Epidermal melanocyte (primary cell): Measurements from ENCODE around the gene ACTR2.
"Not testable (repeated sequence)": the region's sequence is repeated elsewhere in the genome, so short reads cannot be mapped to it uniquely, and the experiment has no call there.

Experiments used
- DNase-seq: peaks from one replicate; pipeline ENCODE4 v3.0.0; 2011; ENCODE audit warnings: low spot score; ENCODE audit not compliant: insufficient read length

The ACTR2 gene

DNA sequence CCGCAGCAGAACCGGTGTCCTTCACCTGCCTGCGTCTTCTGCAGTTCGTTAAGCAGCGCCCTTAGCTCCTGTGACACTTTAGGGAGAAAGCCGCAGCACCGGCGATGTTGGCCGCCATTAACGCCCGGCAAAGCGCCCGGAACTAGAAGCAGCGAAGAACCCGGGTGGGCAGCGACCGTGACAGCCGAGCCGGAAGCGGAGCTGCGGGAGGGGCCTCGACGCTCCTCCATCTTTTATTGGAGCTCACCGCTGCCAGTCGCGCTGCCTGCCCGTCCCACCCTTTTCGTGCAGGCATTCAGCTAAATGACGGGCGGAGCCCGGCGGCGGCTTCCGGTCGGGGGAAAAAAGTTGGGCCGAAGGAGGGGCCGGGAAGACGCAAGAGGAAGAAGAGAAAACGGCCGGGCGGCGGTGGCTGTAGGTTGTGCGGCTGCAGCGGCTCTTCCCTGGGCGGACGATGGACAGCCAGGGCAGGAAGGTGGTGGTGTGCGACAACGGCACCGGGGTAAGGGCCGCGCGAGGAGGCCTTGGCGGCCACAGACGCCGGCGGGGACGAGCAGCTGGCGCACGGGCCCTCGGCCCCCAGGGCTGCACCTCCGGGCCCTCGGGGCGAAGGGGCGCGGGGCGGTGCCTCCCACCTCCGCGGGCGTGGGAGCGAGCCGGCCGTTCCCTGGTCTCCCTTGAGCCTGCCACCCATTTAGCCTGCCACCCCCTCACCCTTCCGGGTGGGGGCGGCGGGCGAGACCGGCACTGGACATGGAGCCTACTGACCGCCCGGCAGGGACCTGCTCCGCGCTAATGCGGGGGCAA lies at the start of gene ACTR2:
Gene ACTR2 (plus strand): TSS at position 376 of the 807 bp plus-strand sequence. CDS start 79 bp downstream, at position 455.
- peak; percentile 71 for DNase-seq

GRCh38 chr2:65182570-65182969 lies 45.1 kb upstream of the ACTR2 start:
- DNase-seq, result no peak

GRCh38 chr2:65183406-65183805 lies 44.2 kb upstream of the ACTR2 start:
- DNase-seq, result not testable (repeated sequence)

GRCh38 chr2:65185012-65185411 lies 42.6 kb upstream of the ACTR2 start:
- no peak for DNase-seq

DNA sequence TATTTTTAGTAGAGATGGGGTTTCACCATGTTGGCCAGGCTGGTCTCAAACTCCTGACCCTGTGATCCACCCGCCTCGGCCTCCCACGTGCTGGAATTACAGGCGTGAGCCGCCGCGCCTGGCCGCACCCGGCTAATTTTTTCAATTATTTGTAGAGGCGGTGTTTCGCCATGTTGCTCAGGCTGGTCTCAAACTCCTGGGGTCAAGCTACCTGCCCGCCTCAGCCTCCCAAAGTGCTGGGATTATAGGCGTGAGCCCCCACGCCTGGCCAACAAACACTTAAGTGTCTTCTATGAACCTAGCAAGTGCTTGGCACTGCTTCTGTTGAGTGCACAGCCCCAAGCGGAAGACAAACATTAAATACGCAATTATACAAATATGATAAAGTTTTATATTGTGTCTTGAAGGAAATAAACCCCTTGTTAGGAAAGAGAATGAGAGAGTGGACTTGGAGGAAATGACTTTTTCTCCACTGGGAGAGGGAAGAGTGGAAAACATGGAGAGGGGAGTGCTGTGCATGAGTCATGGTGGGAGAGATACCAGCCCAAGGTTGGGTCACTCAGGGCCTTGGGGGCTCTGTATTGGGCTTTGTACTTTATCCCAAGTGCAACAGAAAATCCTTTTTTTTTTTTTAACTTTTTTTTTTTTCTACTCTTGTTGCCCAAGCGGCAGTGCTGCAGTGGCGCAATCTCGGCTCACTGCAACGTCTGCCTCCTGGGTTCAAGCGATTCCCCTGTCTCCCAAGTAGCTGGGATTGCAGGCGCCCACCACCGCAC lies 41.4 kb upstream of the ACTR2 start:
- DNase-seq, result no peak

DNA sequence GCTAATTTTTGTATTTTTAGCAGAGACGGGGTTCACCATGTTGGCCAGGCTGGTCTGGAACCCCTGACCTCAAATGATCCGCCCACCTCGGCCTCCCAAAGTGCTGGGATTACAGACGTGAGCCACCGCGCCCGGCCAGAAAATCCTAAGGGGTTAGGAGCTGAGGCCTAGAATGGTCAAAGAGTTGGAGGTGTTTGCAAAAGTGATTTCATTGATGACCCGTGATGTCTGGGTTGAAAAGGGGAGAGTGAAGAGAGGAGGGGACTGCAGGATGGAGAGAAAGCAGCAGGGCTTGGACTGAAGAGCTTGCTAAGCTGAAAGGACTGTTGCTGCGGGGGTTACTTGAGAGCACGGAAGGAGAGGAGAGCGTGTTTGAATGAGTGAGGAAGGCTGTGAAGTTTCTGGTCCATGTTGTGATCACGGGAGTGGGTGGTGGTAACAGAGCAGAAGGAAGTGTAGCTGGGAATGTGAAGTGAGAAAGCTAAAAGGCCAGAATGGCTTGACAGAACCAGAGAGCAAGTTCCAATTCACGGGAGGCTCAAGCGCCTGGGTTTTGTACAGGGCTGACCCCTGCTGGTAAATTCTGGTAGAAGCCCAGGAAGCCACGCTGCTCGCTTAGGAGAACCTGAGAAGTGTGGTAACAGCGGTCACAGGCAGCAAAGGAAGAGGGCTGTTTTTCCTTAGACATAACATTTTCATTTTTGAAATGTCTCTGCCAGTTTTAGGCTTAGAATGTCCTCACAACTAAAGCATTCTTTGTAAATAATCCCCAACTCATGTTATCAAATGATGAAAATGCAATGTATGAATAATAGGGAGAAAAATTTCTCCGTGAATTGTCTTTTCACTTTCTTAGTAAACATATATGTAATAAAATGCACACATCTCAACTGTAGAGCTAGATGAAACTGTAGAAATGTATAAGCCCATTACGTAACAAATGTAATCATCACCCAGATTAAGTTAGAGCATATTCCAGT lies 40.5 kb upstream of the ACTR2 start:
- peak; percentile 78 for DNase-seq

- DNase-seq, result no peak
Measured at GRCh38 chr2:65193446-65193845, 34.2 kb upstream of the ACTR2 start.

DNA sequence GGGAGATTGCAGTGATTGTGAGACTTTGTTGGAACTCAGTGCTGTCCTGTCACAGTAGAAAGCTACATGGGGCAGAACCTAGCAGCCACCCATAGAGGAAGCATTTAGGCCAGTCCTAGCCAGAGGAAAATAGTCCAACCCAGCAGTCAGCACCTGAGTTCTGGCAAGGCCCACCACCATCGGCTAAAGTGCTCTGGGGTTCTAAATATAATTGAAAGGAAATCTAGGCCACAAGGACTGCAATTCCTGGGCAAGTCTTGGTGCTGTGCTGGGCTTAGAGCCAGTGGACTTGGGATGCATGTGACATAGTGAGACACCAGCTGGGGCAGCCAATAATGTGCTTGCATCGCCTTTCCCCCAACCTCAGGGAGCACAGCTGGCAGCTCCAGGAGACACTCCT lies 28.9 kb upstream of the ACTR2 start:
- DNase-seq, result no peak

DNA sequence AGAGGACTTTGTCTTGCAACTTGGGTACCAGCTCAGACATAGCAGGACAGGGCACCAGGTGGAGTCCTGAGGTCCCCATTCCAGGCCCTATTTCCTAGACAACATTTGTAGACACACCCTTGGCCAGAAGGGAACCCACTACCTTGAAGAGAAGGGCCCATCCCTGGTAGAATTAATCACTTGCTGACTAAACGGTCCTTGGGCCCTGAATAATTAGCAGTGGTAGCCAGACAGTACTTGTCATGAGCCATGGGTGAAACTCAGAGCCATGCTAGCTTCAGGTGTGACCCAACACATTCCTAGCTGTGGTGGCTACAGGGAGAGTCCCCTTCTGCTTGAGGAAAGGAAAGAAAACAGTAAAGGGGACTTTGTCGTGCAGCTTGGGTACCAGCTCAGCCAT lies 28.5 kb upstream of the ACTR2 start:
- no peak for DNase-seq

GRCh38 chr2:65199891-65200290 lies 27.7 kb upstream of the ACTR2 start:
- DNase-seq, result no peak

DNA sequence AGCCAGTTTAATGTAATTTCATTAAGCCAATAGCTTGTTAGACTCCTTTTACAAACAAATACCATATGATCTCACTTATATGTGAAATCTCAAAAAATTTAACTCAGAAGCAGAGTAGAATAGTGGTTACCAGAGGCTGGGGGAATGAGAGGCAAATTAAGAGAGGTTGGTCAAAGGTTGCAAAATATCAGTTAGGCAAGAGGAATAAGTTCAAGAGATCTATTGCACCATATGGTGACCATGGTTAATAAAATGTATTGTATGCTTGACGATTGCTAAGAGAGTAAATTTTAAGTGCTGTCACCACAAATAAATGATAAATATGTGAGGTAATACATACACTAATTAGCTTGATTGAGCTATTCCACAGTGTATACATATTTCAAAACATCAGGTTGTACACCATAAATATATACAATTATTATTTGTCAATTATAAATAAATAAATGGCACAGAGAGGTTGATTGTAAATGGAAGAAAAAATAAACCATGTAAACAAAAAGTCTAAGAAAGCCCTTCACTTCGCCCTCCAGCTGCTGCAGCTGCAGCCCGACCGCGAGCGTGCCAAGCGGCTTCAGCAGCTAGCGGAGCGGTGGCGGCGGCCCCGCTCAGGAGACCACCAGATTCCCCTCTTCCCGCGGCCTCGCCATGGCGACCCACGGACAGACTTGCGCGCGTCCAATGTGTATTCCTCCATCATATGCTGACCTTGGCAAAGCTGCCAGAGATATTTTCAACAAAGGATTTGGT lies 23.0 kb upstream of the ACTR2 start:
- no peak for DNase-seq

GRCh38 chr2:65212115-65212514 lies 15.5 kb upstream of the ACTR2 start:
- no peak for DNase-seq

DNA sequence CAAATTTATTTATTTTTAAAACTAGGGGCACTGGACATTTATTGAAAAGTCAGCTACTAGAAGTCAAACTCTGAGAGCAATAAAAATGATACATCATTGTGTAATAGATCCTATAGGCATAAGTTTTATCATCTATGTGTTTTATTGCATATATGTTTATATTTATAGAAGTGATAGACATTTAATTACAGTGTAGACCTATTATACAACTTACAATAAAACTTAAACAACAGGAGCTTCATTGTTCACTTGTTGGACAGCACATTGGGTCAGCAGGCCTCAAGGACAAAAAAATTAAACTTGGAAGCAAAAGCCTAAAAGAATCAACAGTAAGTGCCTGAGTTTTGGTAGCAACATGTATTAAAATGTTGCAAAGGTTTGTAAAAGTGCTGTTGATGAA lies 15.0 kb upstream of the ACTR2 start:
- DNase-seq, result no peak

- DNase-seq, result no peak
Measured at GRCh38 chr2:65213035-65213434, 14.6 kb upstream of the ACTR2 start.

- DNase-seq, result no peak
Measured at GRCh38 chr2:65214361-65214760, 13.3 kb upstream of the ACTR2 start.

GRCh38 chr2:65214843-65215242 lies 12.8 kb upstream of the ACTR2 start:
- no peak for DNase-seq

- DNase-seq, result no peak
Measured at GRCh38 chr2:65215946-65216345, 11.7 kb upstream of the ACTR2 start.

- DNase-seq, result no peak
Measured at GRCh38 chr2:65220432-65221131, 7.0 kb upstream of the ACTR2 start.

DNA sequence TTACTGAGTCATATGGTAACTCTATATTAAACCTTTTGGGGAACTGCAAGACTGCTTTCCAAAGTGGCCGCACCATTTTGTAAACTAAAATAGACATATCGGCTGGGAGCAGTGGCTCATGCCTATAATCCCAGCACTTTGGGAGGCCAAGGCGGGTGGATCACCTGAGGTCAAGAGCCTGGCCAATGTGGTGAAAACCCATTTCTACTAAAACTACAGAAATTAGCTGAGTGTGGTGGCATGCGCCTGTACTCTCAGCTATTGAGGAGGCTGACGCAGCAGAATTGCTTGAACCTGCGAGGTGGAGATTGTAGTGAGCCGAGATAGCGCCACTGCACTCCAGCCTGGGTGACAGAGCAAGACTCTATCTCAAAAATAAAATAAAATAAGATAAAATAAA lies 6.4 kb upstream of the ACTR2 start:
- DNase-seq, result not testable (repeated sequence)

GRCh38 chr2:65227020-65227455 lies 593 bp upstream of the ACTR2 start:
- no peak for DNase-seq
